Gastrocnemius medialis (tissue), 4 donors: ENCODE results near the gene HHATL. TPM values are rescaled to one million over a fixed set of nuclear protein-coding genes. Genes with fewer than 3 reads are reported as not detected.

Source experiments
- ATAC-seq, 2 donors: fragments of 150-250 bp; one replicate each; pipeline ENCODE4 v1.9.1; 2016
- DNase-seq, 2 donors: peaks; one replicate each; pipeline ENCODE4 v3.0.0-alpha.2; 2019
- H3K27ac ChIP-seq, 4 donors: fragments of 200-600 bp; sonication (generic); 1 replicate in 1 of 4; 2 replicates in 3 of 4; pipeline ENCODE4 v1.5.1; 2016 to 2018; ENCODE audit warnings: mild to moderate bottlenecking in 2 of 4, moderate library complexity in 1 of 4
- H3K27me3 ChIP-seq, 3 donors: fragments of 200-600 bp; sonication (generic) in 2 of 3; 1 replicate in 1 of 3; 2 replicates in 2 of 3; pipeline versions ENCODE4 v1.5.1 to v1.6.0; 2016 to 2019; ENCODE audit warnings: mild to moderate bottlenecking in 1 of 3, moderate library complexity in 1 of 3
- H3K36me3 ChIP-seq, 2 donors: fragments of 200-600 bp; sonication (generic) in 1 of 2; one replicate each; pipeline ENCODE4 v1.5.1; 2017 to 2018
- H3K4me1 ChIP-seq, 2 donors: fragments of 200-600 bp; sonication (generic) in 1 of 2; one replicate each; pipeline ENCODE4 v1.5.1; 2016 to 2017; ENCODE audit warnings: mild to moderate bottlenecking in 2 of 2
- H3K4me3 ChIP-seq, 4 donors: fragments of 200-600 bp; sonication (generic) in 3 of 4; 1 replicate in 1 of 4; 2 replicates in 3 of 4; pipeline ENCODE4 v1.5.1; 2016 to 2019; ENCODE audit warnings: mild to moderate bottlenecking in 2 of 4
- H3K9me3 ChIP-seq, 3 donors: fragments of 200-600 bp; sonication (generic) in 2 of 3; 1 replicate in 1 of 3; 2 replicates in 2 of 3; pipeline ENCODE4 v1.5.1; 2016 to 2019
- CTCF ChIP-seq, 5 experiments: fragments of 450-650 bp in 3 of 5; fragments of 200-600 bp in 2 of 5; sonication (generic) in 2 of 5; IDR thresholded peaks in 4 of 5; conservative IDR thresholded peaks in 1 of 5; 1 replicate in 4 of 5; 2 replicates in 1 of 5; pipeline ENCODE4 v1.5.1; 2016 to 2019; ENCODE audit warnings: antibody characterized with exemption in 5 of 5, mild to moderate bottlenecking in 3 of 5, moderate library complexity in 3 of 5
- POLR2A ChIP-seq, 2 donors: fragments of 450-650 bp; IDR thresholded peaks; one replicate each; pipeline ENCODE4 v1.6.1; 2017; ENCODE audit warnings: antibody characterized with exemption in 2 of 2, mild to moderate bottlenecking in 2 of 2, moderate library complexity in 2 of 2
- in situ Hi-C, 4 donors: fragments of 200-750 bp; cut with MboI; loops; one replicate each; pipeline versions ENCODE4 v1.15.0 to v1.8.0; 2017; ENCODE audit warnings: low sequenced_read_pairs in 4 of 4
- intact Hi-C: fragments of 100-400 bp; cut with DNase I; formaldehyde crosslinking; loops from one replicate; pipeline ENCODE4 v1.15.1; 2023; ENCODE audit warnings: low total_unique reads
- total RNA-seq, 4 donors: library from RNA; depleted of rRNA; stranded (reverse); fragments of >200 nt; gene quantifications; one replicate each; pipeline versions ENCODE4 v1.1.0 to v1.2.3, GENCODE V29; 2016

The HHATL gene
- total RNA-seq, 4 donors from 2014 or later = 78.0 to 309 (median 164) TPM

GRCh38 chr3:42655331-42655888 is 47.2 kb downstream of the HHATL start:
- H3K4me3 ChIP-seq = peak overlapping the region; percentile 68 to 99 (median 73)
- TF ChIP-seq CTCF (IDR thresholded peaks at IDR 0.05 in 4 of 5, conservative IDR thresholded peaks at IDR 0.05 in 1 of 5) (no peak), POLR2A (IDR thresholded peaks at IDR 0.05) (no peak)
- peak overlapping the region; percentile 87 to 100 (median 98) for H3K27ac ChIP-seq
- ATAC-seq = peak in 1 of 2 donors; percentile 4
- intact Hi-C loops = loop anchor here (2.0 kb wide), 4 partner anchors 45 to 89 kb away; partner anchors contain the start of gene NKTR
- H3K4me1 ChIP-seq = peaks cover 49 to 57% of the 10 kb centered on the region in 2 donors
- no peaks in the 10 kb centered on the region for H3K9me3 ChIP-seq
- peaks cover 0 to 8% of the 10 kb centered on the region in 2 donors for H3K36me3 ChIP-seq
- in situ Hi-C loops = loop anchor here in 2 of 4 donors (10.0 kb wide), 1 partner anchor 89 kb away; no protein-coding TSS in a partner anchor
- DNase-seq = peak in 1 of 2 donors; percentile 59
- H3K27me3 ChIP-seq = no peaks in the 10 kb centered on the region

GRCh38 chr3:42654331-42655201 is 48.0 kb downstream of the HHATL start:
- Histone ChIP-seq H3K27ac (peak overlapping the region; percentile 87 to 100 (median 98)), H3K4me1 (peaks cover 48 to 52% of the 10 kb centered on the region in 2 donors), H3K36me3 (peaks cover 0 to 8% of the 10 kb centered on the region in 2 donors), H3K27me3 (no peaks in the 10 kb centered on the region), H3K9me3 (no peaks in the 10 kb centered on the region), H3K4me3 (peak overlapping the region; percentile 68 to 99 (median 73))
- intact Hi-C loops (loop anchor here (1.0 to 2.0 kb wide), 5 partner anchors 31 to 90 kb away; partner anchors contain the start of genes KLHL40 and NKTR), in situ Hi-C loops (loop anchor here in 2 of 4 donors (10.0 kb wide), 1 partner anchor 90 kb away; no protein-coding TSS in a partner anchor)
- peak in 1 of 2 donors; percentile 81 for DNase-seq
- ATAC-seq = peak; percentile 65 to 70
- TF ChIP-seq POLR2A (IDR thresholded peaks at IDR 0.05) (peak; percentile 80 to 86), CTCF (IDR thresholded peaks at IDR 0.05 in 4 of 5, conservative IDR thresholded peaks at IDR 0.05 in 1 of 5) (peak in 3 of 5 experiments; percentile 6 to 14 (median 13))

- peak within 1 kb of the TSS; percentile 87 to 100 (median 98) for H3K27ac ChIP-seq
- ATAC-seq = peak; percentile 17 to 25
- peaks cover 0 to 7% of the 10 kb centered on the region in 2 donors for H3K36me3 ChIP-seq
- no peaks in the 10 kb centered on the region for H3K9me3 ChIP-seq
- DNase-seq = peak in 1 of 2 donors; percentile 63
- in situ Hi-C loops (loop anchor here in 2 of 4 donors (10.0 kb wide), 1 partner anchor 91 kb away; no protein-coding TSS in a partner anchor), intact Hi-C loops (loop anchor here (1.0 to 2.0 kb wide), 5 partner anchors 32 to 91 kb away; partner anchors contain the start of genes KLHL40 and NKTR)
- H3K27me3 ChIP-seq = no peaks in the 10 kb centered on the region
- TF ChIP-seq POLR2A (IDR thresholded peaks at IDR 0.05) = no peak
- no peak for TF ChIP-seq CTCF (IDR thresholded peaks at IDR 0.05 in 4 of 5, conservative IDR thresholded peaks at IDR 0.05 in 1 of 5)
- peaks cover 44 to 46% of the 10 kb centered on the region in 2 donors for H3K4me1 ChIP-seq
- peak within 1 kb of the TSS; percentile 68 to 99 (median 73) for H3K4me3 ChIP-seq
Measured at GRCh38 chr3:42653560-42654330, 48.9 kb downstream of the HHATL start, which contains the start of gene ZBTB47. ZBTB47 (plus strand) TSS chr3:42653697; CDS start chr3:42658356, 4,659 bp downstream.

GRCh38 chr3:42653303-42653559 is 49.4 kb downstream of the HHATL start:
- Histone ChIP-seq H3K4me1 (peaks cover 40 to 46% of the 10 kb centered on the region in 2 donors), H3K27ac (peak overlapping the region; percentile 87 to 100 (median 92)), H3K27me3 (no peaks in the 10 kb centered on the region), H3K4me3 (peak overlapping the region; percentile 67 to 73 (median 70)), H3K36me3 (peaks cover 0 to 2% of the 10 kb centered on the region in 2 donors), H3K9me3 (no peaks in the 10 kb centered on the region)
- DNase-seq (no peak), ATAC-seq (no peak)
- TF ChIP-seq POLR2A (IDR thresholded peaks at IDR 0.05) = no peak
- TF ChIP-seq CTCF (IDR thresholded peaks at IDR 0.05 in 4 of 5, conservative IDR thresholded peaks at IDR 0.05 in 1 of 5) = no peak
- intact Hi-C loops = no loop called here
- in situ Hi-C loops = loop anchor here in 2 of 4 donors (10.0 kb wide), 1 partner anchor 92 kb away; no protein-coding TSS in a partner anchor
